GM19468 (cell line): Measurements from ENCODE around the gene DIAPH2.
"Not testable (repeated sequence)": the region's sequence is repeated elsewhere in the genome, so short reads cannot be mapped to it uniquely, and the experiment has no call there.

ENCODE experiments used
- ATAC-seq: cut with Tn5 transposase; IDR thresholded peaks from one replicate; pipeline ENCODE4 v1.9.1; 2021; ENCODE audit warnings: mild to moderate bottlenecking, moderate library complexity, moderate number of reproducible peaks; ENCODE audit not compliant: unreplicated experiment; ENCODE audit errors: extremely low read depth

DIAPH2 gene

DNA sequence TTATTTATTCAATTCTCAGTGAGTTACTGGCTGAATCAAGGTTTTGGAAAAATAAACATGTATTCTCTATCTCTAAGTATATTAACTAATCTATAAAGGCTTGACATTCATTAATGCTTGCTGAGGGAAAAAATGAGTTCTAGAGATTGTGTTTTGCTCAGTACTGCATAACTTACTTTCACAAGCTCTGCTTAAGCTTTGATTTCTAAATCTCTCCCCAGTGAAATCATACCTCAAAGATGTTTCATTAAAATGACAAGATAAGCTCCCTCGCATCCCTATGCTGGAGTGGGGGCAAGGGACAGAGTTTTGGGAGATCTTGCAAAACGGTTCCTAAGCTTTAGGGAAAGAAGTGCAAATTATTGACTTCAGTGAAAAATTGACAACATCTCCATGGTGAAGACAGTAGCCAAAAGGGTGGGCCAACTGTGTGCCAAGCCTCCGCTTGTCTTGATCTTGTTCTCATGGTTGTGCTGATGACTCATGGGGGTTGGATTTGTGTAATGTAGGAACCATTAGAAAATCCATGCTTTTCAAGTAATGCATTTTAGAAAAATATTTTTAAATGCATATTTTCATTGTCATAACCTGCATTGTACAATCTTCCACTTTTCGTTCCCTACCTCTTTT lies 720.5 kb downstream of the DIAPH2 start:
- no peak for ATAC-seq

- not testable (repeated sequence) for ATAC-seq
Measured at GRCh38 chrX:97409632-97410415, 725.2 kb downstream of the DIAPH2 start.

- no peak for ATAC-seq
Measured at GRCh38 chrX:97416461-97416860, 731.8 kb downstream of the DIAPH2 start.

- no peak for ATAC-seq
Measured at GRCh38 chrX:97429101-97429500, 744.5 kb downstream of the DIAPH2 start.

DNA sequence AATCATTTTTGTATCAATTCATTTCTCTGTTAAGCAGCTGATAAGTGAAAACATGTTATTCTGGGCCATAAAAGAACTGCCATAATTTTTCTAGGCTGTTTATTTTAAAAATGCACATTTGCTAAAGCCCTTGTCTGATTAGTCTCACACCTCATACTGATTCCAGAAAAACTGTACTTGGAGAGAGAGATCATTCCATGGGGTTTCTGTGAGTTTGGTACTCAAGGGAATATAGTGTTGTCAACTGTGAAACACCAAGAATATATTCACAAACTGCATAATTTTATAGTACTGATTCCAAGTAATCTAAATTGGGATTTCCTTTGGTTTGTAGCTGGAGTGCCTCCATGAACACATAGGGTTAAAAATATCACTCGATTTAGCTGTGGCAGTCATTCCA lies 746.6 kb downstream of the DIAPH2 start:
- no peak for ATAC-seq

DNA sequence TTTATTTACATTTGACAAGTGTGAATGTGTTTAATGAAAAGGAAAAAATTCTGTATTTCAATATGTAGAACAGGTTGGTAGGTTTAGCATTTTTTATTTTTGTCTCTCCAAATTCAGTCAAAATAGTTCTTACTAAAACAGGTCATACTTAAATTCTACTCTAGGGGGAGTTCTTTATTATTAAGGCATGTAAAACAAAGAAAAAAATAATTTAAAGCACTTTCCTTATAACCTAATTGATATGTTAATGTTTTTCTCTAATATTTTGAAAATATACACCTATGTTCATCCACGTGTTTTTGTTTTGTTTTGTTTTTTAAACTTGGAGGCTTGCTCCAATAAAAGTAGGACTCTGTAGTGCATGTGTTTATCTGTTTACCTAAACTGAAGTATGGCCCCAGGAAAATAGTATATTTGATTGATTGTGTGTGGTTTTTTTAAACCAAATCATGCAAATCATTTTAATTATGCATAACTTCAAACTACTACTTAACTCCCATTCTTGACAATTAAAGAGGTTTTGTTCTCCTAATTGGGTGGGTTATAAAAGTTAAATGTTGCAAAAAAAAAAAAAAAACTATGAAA lies 761.7 kb downstream of the DIAPH2 start:
- no peak for ATAC-seq

GRCh38 chrX:97447306-97447705 lies 762.7 kb downstream of the DIAPH2 start:
- ATAC-seq: no peak

GRCh38 chrX:97452283-97452682 lies 767.6 kb downstream of the DIAPH2 start:
- no peak for ATAC-seq

- no peak for ATAC-seq
Measured at GRCh38 chrX:97461763-97462162, 777.1 kb downstream of the DIAPH2 start.

DNA sequence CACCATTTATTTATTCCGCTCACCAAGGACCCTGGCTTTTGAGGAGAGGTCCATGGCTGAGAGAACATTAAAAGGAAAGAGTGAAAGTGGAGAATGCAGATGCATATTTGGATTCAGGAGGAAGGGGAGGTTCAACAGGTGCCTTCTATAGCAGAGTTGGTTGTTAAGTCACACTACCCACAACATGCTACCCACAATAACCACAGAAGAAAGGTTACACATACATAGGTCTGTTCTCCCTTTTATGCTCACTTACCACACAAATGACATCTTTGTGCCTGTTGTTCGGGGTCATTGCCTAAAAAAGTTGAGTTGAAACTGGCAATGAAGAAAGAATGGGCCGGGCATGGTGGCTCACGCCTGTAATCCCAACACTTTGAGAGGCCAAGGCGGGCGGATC lies 786.4 kb downstream of the DIAPH2 start:
- no peak for ATAC-seq

GRCh38 chrX:97474933-97475332 lies 790.3 kb downstream of the DIAPH2 start:
- no peak for ATAC-seq

DNA sequence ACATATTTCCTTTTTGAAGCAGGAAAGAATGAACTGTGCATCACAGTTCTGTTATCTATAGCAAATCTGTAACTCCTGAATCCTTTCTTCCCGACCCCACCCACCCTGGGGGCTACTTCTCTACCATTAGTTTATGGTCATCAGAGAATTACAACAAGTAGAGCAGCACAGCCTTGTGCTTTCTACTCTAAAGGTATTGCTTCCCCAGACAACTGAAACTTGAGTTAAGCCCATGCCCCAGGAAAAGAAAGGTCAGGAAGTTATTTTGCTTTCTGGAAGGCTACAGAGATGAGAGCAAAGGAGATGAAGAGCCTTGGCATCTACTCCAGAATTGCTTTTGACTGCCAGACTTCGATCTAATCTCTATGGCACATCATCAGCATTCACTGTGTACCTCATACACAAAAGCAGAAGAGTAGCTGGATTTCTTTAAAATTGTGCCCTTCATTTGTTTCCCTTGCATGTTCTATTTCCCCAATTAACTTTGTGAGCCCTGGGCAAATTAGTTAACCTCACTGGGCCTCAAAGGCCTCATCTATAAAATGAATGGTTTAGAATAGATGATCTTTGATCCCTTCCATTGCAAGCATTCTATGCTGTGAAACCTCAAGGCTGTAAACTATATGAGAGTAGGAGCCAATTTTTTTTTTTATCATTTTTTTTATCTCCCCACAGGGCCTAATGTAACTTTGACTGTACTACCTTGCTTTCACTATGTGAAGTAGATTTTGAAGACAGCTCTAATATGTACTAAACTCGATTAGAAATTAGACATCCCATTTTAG lies 794.7 kb downstream of the DIAPH2 start:
- no peak for ATAC-seq

DNA sequence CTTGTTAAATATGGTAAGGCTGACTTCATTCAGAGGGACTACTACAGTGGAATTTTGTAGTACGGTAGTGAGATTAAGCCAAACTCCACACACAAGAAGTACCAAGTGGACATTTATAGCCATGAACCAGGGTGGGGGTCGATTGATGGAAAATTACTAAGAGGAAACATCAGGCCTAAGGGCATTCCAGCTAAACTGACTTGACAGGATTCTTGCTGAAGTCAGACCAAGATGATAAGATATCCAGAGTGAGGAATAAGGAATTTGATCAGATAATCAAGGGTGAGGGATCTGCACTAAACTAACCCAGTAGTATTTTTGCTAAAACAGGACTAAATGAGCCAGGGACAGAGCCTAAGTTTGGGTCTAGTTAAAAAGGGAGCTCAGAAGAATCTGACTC lies 796.6 kb downstream of the DIAPH2 start:
- ATAC-seq: no peak

DNA sequence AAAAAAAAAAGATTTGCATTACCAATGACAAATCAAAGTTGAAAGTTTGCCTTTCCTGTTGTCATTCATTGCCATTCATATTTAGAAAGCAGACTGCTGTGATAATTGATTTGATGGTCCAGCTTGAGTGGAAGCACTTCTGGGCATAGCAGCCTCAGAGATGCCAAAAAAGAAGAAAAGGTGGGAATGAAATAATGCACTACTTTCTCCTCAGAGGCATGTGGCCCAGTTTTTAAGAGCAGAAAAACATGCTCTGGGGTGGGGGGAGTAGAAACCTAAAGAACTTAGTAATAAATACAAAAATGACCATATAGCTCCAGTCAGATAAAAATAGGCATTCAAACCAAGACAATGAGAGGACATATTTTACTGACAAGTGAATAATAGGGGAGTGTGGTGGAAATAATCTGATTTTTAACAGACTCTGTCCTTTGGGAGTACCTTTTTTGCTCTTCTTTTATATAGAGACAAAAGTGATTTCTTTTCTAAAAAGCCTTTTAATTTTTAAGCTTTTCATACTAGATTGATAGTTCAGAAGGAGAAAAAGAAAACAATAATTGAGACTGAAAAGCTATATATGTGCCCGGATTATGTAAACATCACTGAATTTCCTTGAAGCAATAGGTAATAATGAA lies 798.1 kb downstream of the DIAPH2 start:
- ATAC-seq: no peak

GRCh38 chrX:97490656-97491055 lies 806.0 kb downstream of the DIAPH2 start:
- ATAC-seq: no peak

- peak; percentile 84 for ATAC-seq
Measured at GRCh38 chrX:97494756-97495372, 810.2 kb downstream of the DIAPH2 start.

- ATAC-seq: no peak
Measured at GRCh38 chrX:97498093-97498492, 813.5 kb downstream of the DIAPH2 start.

DNA sequence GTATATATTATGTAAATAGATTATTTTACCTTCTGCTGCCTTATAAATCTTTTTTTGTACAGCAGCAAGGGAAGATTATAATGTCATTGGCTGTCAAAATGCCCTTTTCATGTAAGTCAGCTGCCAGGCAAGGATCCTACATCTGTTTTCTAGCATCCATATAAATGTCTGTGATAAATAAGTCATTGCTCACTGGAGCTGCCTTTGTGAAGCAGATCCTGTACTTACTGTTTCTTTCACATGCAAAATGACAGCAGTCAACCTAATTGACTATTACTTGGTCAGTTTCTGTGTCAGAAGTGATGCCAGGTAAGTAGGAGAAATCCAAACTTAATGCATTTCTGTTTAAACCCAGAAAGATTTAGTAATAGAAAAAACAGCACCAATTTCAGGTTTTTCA lies 819.8 kb downstream of the DIAPH2 start:
- ATAC-seq: no peak

DNA sequence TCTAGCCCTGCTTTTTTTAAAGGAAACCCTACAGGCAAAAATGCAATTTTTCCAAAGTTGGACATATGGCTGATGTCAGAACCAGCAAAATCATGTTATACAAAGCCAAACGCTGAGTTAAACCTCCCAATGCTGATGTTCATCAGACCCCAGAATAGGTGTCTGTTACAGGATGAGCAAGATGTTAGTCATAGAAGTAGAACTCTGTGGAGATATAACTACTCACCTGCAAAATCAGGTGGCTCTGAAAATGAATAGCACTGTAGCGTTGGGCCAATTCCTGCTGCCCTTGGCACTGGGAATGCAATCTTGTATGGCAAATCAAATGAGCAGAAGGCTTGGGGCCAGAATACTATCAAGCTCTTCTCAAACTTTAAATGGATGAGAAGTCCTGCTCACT lies 833.1 kb downstream of the DIAPH2 start:
- ATAC-seq: no peak

DNA sequence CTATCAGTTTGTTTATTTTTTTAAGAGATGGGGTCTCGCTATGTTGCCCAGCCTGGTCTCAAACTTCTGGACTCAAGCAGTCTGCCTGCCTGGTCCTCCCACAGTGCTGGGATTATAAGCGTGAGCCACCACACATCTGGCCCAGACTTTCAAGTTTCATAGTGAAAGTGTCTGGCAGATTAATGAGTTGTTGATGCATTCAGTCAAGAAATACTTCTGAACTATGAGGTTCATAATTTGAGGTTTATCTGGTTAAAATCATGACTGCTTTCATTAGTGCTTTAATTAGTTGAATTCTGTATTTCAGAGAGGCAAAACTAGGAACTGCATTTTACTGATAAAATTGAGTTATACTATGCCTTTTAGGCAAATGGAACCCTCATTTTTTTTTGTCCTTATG lies 837.7 kb downstream of the DIAPH2 start:
- no peak for ATAC-seq
